K562 (cell line): ENCODE measurements around the gene TRPC1. TPM values are rescaled to one million over a fixed set of nuclear protein-coding genes. Genes with fewer than 3 reads are reported as not detected.
A peak's percentile ranks its signal among the peaks of the same experiment; 100 is the strongest.

Source experiments
- ARID3A ChIP-seq: IDR thresholded peaks from 2 replicates; pipeline ENCODE4 v1.6.1; 2012; ENCODE audit warnings: low read depth, low read length, improper control_type of control experiment, borderline replicate concordance
- ATF3 ChIP-seq, 2 experiments: fragments of 450-650 bp in 1 of 2; sonication (generic) in 1 of 2; formaldehyde crosslinking in 1 of 2; IDR thresholded peaks in 1 of 2; conservative IDR thresholded peaks in 1 of 2; 2 replicates each; pipeline versions ENCODE4 v1.6.1 to v1.8.1; 2016 to 2023; ENCODE audit warnings: mild to moderate bottlenecking in 2 of 2, moderate library complexity in 2 of 2, inconsistent platforms in 1 of 2, missing genetic modification reagents in 1 of 2
- CGGBP1 ChIP-seq: fragments of 250-450 bp; sonication (Bioruptor Pico); IDR thresholded peaks from 2 replicates; pipeline ENCODE4 v1.9.0; 2021; ENCODE audit warnings: mild to moderate bottlenecking
- DEAF1 ChIP-seq: fragments of 450-650 bp; formaldehyde crosslinking; IDR thresholded peaks from 2 replicates; pipeline ENCODE4 v1.4.0; 2020; ENCODE audit warnings: mild to moderate bottlenecking, moderate library complexity
- HBP1 ChIP-seq: fragments of 450-650 bp; formaldehyde crosslinking; IDR thresholded peaks from 2 replicates; pipeline ENCODE4 v1.4.0; 2022; ENCODE audit warnings: missing genetic modification characterization
- HDAC3 ChIP-seq: fragments of 450-650 bp; IDR thresholded peaks from 2 replicates; pipeline ENCODE4 v1.6.1; 2018; ENCODE audit warnings: borderline replicate concordance, mild to moderate bottlenecking, moderate library complexity; ENCODE audit not compliant: partially characterized antibody
- IRF1 ChIP-seq: sonication (generic); formaldehyde crosslinking; IDR thresholded peaks from 2 replicates; pipeline ENCODE4 v1.8.0; 2022; ENCODE audit warnings: missing genetic modification reagents, mild to moderate bottlenecking, borderline replicate concordance
- KDM5B ChIP-seq: fragments of 200-600 bp; sonication (generic); IDR thresholded peaks from 2 replicates; pipeline ENCODE4 v1.6.1; 2012; ENCODE audit warnings: low read depth, mild to moderate bottlenecking, moderate library complexity, low read length, control low read depth, inconsistent platforms; ENCODE audit not compliant: insufficient replicate concordance
- MAFG ChIP-seq: fragments of 450-650 bp; conservative IDR thresholded peaks from 2 replicates; pipeline ENCODE4 v1.6.1; 2016; ENCODE audit warnings: missing genetic modification characterization, missing compliant biosample characterization
- MECOM ChIP-seq: fragments of 250-450 bp; sonication (Bioruptor Pico); IDR thresholded peaks from 2 replicates; pipeline ENCODE4 v1.8.0; 2022; ENCODE audit warnings: inconsistent platforms
- PATZ1 ChIP-seq: fragments of 250-450 bp; sonication (Bioruptor Pico); IDR thresholded peaks from 2 replicates; pipeline ENCODE4 v1.5.0; 2020; ENCODE audit warnings: mild to moderate bottlenecking, borderline replicate concordance
- ZFP30 ChIP-seq: fragments of 250-450 bp; sonication (Bioruptor Pico); IDR thresholded peaks from 2 replicates; pipeline ENCODE4 v1.8.0; 2022; ENCODE audit warnings: moderate library complexity, mild to moderate bottlenecking, inconsistent platforms, borderline replicate concordance
- ZNF511 ChIP-seq: sonication (generic); formaldehyde crosslinking; IDR thresholded peaks from 2 replicates; pipeline ENCODE4 v1.8.0; 2022; ENCODE audit warnings: mild to moderate bottlenecking, missing genetic modification reagents
- ZNF551 ChIP-seq: fragments of 250-450 bp; sonication (Bioruptor Pico); IDR thresholded peaks from 2 replicates; pipeline ENCODE4 v1.5.0; 2021; ENCODE audit warnings: mild to moderate bottlenecking, moderate library complexity
- ZNF766 ChIP-seq: fragments of 200-800 bp; sonication (Bioruptor generic); conservative IDR thresholded peaks from 2 replicates; pipeline ENCODE4 v1.6.1; 2016; ENCODE audit warnings: missing genetic modification characterization, missing compliant biosample characterization
- polyA plus RNA-seq, 8 experiments: library from polyadenylated mRNA; depleted of rRNA in 4 of 8; stranded (reverse) in 5 of 8; unstranded in 3 of 8; fragments of >200 nt; fragmentation: Nextera tagmentation in 2 of 8; fragmentation: Illumina TruSeq in 1 of 8; extraction: Ambion mirVana in 2 of 8; extraction: Trizol in 1 of 8; gene quantifications; 2 replicates each; pipeline versions ENCODE4 v1.2.1 to v1.2.3, GENCODE V29; 2011 to 2014; ENCODE audit warnings: inconsistent platforms in 1 of 8, missing spikeins in 1 of 8
- total RNA-seq, 7 experiments: library from RNA; depleted of rRNA in 6 of 7; stranded (reverse); fragments of >200 nt in 6 of 7; fragmentation: Illumina TruSeq in 2 of 7; extraction: Trizol in 2 of 7; gene quantifications; 2 replicates each; pipeline versions ENCODE4 v1.2.1 to v1.2.3, GENCODE V29; 2011 to 2021; ENCODE audit warnings: low replicate concordance in 1 of 7

Gene TRPC1
- total and polyA plus RNA-seq, 9 of the 15 experiments (the other 6 are each of a cell fraction or from before 2014, with no cell fraction given) = 1.4 to 6.5 (median 3.0) TPM

GRCh38 chr3:142844339-142844977 is 120.6 kb downstream of the TRPC1 start (continued):
- TF ChIP-seq ZNF511 (CRISPR knock-in tag) = no peak
- no peak for TF ChIP-seq HDAC3
- TF ChIP-seq PATZ1 (CRISPR knock-in tag) = no peak
- peak; percentile 14; the same call in 1 of the 2 replicates for TF ChIP-seq ATF3 (IDR thresholded peaks at IDR 0.05)
- TF ChIP-seq ATF3 (CRISPR knock-in tag; conservative IDR thresholded peaks at IDR 0.05) = no peak
- TF ChIP-seq ZNF551 (CRISPR knock-in tag) = no peak
- TF ChIP-seq KDM5B = no peak
- no peak for TF ChIP-seq ZNF766
- TF ChIP-seq IRF1 = no peak
- TF ChIP-seq DEAF1 (CRISPR knock-in tag) = 0 out of 2 replicates have a peak, but pooled peaks have one; percentile 20
- no peak for TF ChIP-seq CGGBP1
- TF ChIP-seq HBP1 (CRISPR knock-in tag) = no peak
- TF ChIP-seq MAFG = no peak
- 0 out of 2 replicates have a peak, but pooled peaks have one; percentile 39 for TF ChIP-seq ARID3A
- TF ChIP-seq ZFP30 = no peak
- no peak for TF ChIP-seq MECOM (CRISPR knock-in tag)
